HCT116 (cell line): ENCODE measurements around the gene BBX. TPM values are rescaled to one million over a fixed set of nuclear protein-coding genes. Genes with fewer than 3 reads are reported as not detected.

Experiments
- ATAC-seq: fragments of 200-7000 bp; cut with Tn5 transposase; 2 replicates; pipeline ENCODE4 v1.9.1; 2020; ENCODE audit warnings: mild to moderate bottlenecking, moderate library complexity
- BruUV-seq: library from RNA; stranded (reverse); fragments of 400-500 nt; replicated peaks from 2 replicates; lab custom pipeline; 2021; lab: Mats Ljungman, UMichigan
- CTCF ChIA-PET: fragments of 300-600 bp; sonication (Branson Sonifier 250); formaldehyde crosslinking; loops from one replicate; lab custom pipeline; 2021; ENCODE audit warnings: antibody characterized with exemption; lab: Charles Lee
- POLR2A ChIA-PET: fragments of 300-600, 350-600 bp; sonication (Branson Sonifier 250); formaldehyde crosslinking; loops from one replicate; lab custom pipeline; 2021; ENCODE audit warnings: antibody characterized with exemption; lab: Charles Lee
- RAD21 ChIA-PET, 2 experiments: fragments of 300-600 bp; sonication (Branson Sonifier 250); formaldehyde crosslinking; loops; one replicate each; lab custom pipeline; 2023; ENCODE audit warnings: low total read pairs in 2 of 2; ENCODE audit not compliant: uncharacterized antibody in 2 of 2, unreplicated experiment in 2 of 2, low non-redundant PET in 1 of 2; lab: Charles Lee
- DNase-seq: peaks from one replicate; pipeline ENCODE4 v3.0.0-alpha.2; 2010; ENCODE audit warnings: low read depth, low spot score
- H2AFZ ChIP-seq: fragments of 200-600 bp; shearing (Covaris generic), sonication (generic); 2 replicates; pipeline ENCODE4 v1.6.1; 2017; ENCODE audit warnings: low read depth, mixed run types, mixed read lengths, antibody characterized with exemption, low read length; ENCODE audit not compliant: poor library complexity, severe bottlenecking
- H3K27ac ChIP-seq: 2 replicates; pipeline ENCODE4 v1.5.1; 2012; ENCODE audit warnings: low read depth, low read length
- H3K27me3 ChIP-seq: fragments of 200-600 bp; sonication (generic); 2 replicates; pipeline ENCODE4 v1.6.1; 2016; ENCODE audit warnings: mixed run types, low read length, mixed read lengths; ENCODE audit not compliant: insufficient read depth
- H3K36me3 ChIP-seq, 2 experiments: fragments of 200-500 bp in 1 of 2; fragments of 200-600 bp in 1 of 2; sonication (Bioruptor generic) in 1 of 2; sonication (generic) in 1 of 2; 2 replicates each; pipeline versions ENCODE4 v1.5.1 to v1.6.1; 2014 to 2016; ENCODE audit warnings: low read length in 2 of 2, inconsistent platforms in 1 of 2, mixed read lengths in 1 of 2, mixed run types in 1 of 2; ENCODE audit not compliant: insufficient read depth in 2 of 2, control insufficient read depth in 1 of 2
- H3K4me1 ChIP-seq, 2 experiments: fragments of 200-600 bp in 1 of 2; sonication (generic) in 1 of 2; 2 replicates each; pipeline versions ENCODE4 v1.5.1 to v1.6.1; 2012 to 2017; ENCODE audit warnings: low read length in 2 of 2, inconsistent platforms in 1 of 2, mild to moderate bottlenecking in 1 of 2, mixed read lengths in 1 of 2, mixed run types in 1 of 2, moderate library complexity in 1 of 2; ENCODE audit not compliant: insufficient read depth in 2 of 2, control insufficient read depth in 1 of 2
- H3K4me2 ChIP-seq: fragments of 200-600 bp; sonication (generic); 2 replicates; pipeline ENCODE4 v1.6.1; 2017; ENCODE audit warnings: mixed run types, low read length, mixed read lengths
- H3K4me3 ChIP-seq, 2 experiments: fragments of 200-600 bp in 1 of 2; sonication (generic) in 1 of 2; replicated peaks in 1 of 2; 2 replicates each; pipeline ENCODE4 v1.5.1; 2011 to 2016; ENCODE audit warnings: low read length in 2 of 2, control low read depth in 1 of 2, low read depth in 1 of 2, mild to moderate bottlenecking in 1 of 2, mixed read lengths in 1 of 2, mixed run types in 1 of 2
- H3K79me2 ChIP-seq: fragments of 200-600 bp; sonication (generic); 2 replicates; pipeline ENCODE4 v1.6.1; 2017; ENCODE audit warnings: mild to moderate bottlenecking, mixed run types, low read length, moderate library complexity, mixed read lengths; ENCODE audit not compliant: insufficient read depth
- H3K9ac ChIP-seq: fragments of 200-600 bp; sonication (generic); 2 replicates; pipeline ENCODE4 v1.6.1; 2016; ENCODE audit warnings: low read length, mixed read lengths
- H3K9me2 ChIP-seq: fragments of 200-600 bp; sonication (generic), shearing (Covaris generic); 2 replicates; pipeline ENCODE4 v1.6.1; 2017; ENCODE audit warnings: mixed run types, mild to moderate bottlenecking, moderate library complexity; ENCODE audit not compliant: insufficient read depth
- H3K9me3 ChIP-seq, 2 experiments: fragments of 200-500 bp in 1 of 2; fragments of 200-600 bp in 1 of 2; sonication (Bioruptor generic) in 1 of 2; sonication (generic) in 1 of 2; 2 replicates each; pipeline ENCODE4 v1.6.1; 2014 to 2017; ENCODE audit warnings: low read length in 2 of 2, mixed read lengths in 2 of 2, inconsistent platforms in 1 of 2, low read depth in 1 of 2, mild to moderate bottlenecking in 1 of 2, mixed run types in 1 of 2, moderate library complexity in 1 of 2; ENCODE audit not compliant: control insufficient read depth in 1 of 2, insufficient read depth in 1 of 2
- H4K20me1 ChIP-seq: fragments of 200-600 bp; sonication (generic), shearing (Covaris generic); 2 replicates; pipeline ENCODE4 v1.6.1; 2017; ENCODE audit warnings: mixed run types, mild to moderate bottlenecking, moderate library complexity; ENCODE audit not compliant: insufficient read depth
- ATF3 ChIP-seq: IDR thresholded peaks from 2 replicates; pipeline ENCODE4 v1.6.1; 2012
- CBX3 ChIP-seq: IDR thresholded peaks from 2 replicates; pipeline ENCODE4 v1.6.1; 2012; ENCODE audit warnings: low read depth
- CTCF ChIP-seq, 3 experiments: fragments of 200-600 bp in 1 of 3; sonication (generic) in 1 of 3; IDR thresholded peaks in 2 of 3; conservative IDR thresholded peaks in 1 of 3; 2 replicates each; pipeline ENCODE4 v1.5.1; 2012 to 2017; ENCODE audit warnings: low read depth in 2 of 3, low read length in 2 of 3, antibody characterized with exemption in 1 of 3, borderline replicate concordance in 1 of 3, control low read depth in 1 of 3, mild to moderate bottlenecking in 1 of 3, mixed read lengths in 1 of 3, mixed run types in 1 of 3, moderate library complexity in 1 of 3; ENCODE audit not compliant: insufficient read depth in 1 of 3
- EGR1 ChIP-seq: IDR thresholded peaks from 2 replicates; pipeline ENCODE4 v1.6.1; 2012; ENCODE audit warnings: low read depth
- ELF1 ChIP-seq: IDR thresholded peaks from 2 replicates; pipeline ENCODE4 v1.6.1; 2012; ENCODE audit warnings: low read depth, borderline replicate concordance
- FOSL1 ChIP-seq: IDR thresholded peaks from 2 replicates; pipeline ENCODE4 v1.6.1; 2012; ENCODE audit warnings: low read depth
- MAX ChIP-seq: IDR thresholded peaks from 2 replicates; pipeline ENCODE4 v1.6.1; 2012
- POLR2AphosphoS5 ChIP-seq: IDR thresholded peaks from 2 replicates; pipeline ENCODE4 v1.6.1; 2011; ENCODE audit warnings: mild to moderate bottlenecking, low read depth, low read length, moderate library complexity
- RAD21 ChIP-seq: IDR thresholded peaks from 2 replicates; pipeline ENCODE4 v1.6.1; 2012; ENCODE audit warnings: low read depth, mild to moderate bottlenecking
- SIN3A ChIP-seq: IDR thresholded peaks from 2 replicates; pipeline ENCODE4 v1.6.1; 2012; ENCODE audit warnings: low read depth
- ZBTB33 ChIP-seq: IDR thresholded peaks from 2 replicates; pipeline ENCODE4 v1.6.1; 2011; ENCODE audit warnings: mild to moderate bottlenecking, low read length, moderate library complexity; ENCODE audit not compliant: insufficient replicate concordance; ENCODE audit errors: extremely low read depth
- ZNF274 ChIP-seq: fragments of 200-500 bp; sonication (Bioruptor generic); IDR thresholded peaks from 2 replicates; pipeline ENCODE4 v1.6.1; 2014; ENCODE audit warnings: mild to moderate bottlenecking, low read depth, low read length, inconsistent platforms
- intact Hi-C: fragments of 100-400 bp; cut with micrococcal nuclease; formaldehyde crosslinking; loops from 2 replicates; pipeline ENCODE4 v1.10.0; 2022
- total RNA-seq: library from RNA; stranded (reverse); gene quantifications from one replicate; pipeline ENCODE4 v1.2.1, GENCODE V29; 2021; ENCODE audit not compliant: unreplicated experiment

The BBX gene
- total RNA-seq, 1 experiment from 2014 or later: 55.6 TPM

GRCh38 chr3:107679921-107680320, 157.2 kb downstream of the BBX start (continued):
- TF ChIP-seq CTCF (IDR thresholded peaks at IDR 0.05 in 2 of 3, conservative IDR thresholded peaks at IDR 0.05 in 1 of 3; ENCODE audit: borderline replicate concordance in 1 of 3, insufficient read depth in 1 of 3, low read depth in 2 of 3, low read length in 2 of 3): no peak
- no peak for TF ChIP-seq CBX3
- TF ChIP-seq ZNF274: no peak
- no peak for TF ChIP-seq ATF3

GRCh38 chr3:107680698-107681097, 157.9 kb downstream of the BBX start:
- H3K27ac ChIP-seq: no peak overlapping the region
- no peak overlapping the region for H3K9ac ChIP-seq
- no peaks in the 10 kb centered on the region for H3K4me1 ChIP-seq
- no peaks in the 10 kb centered on the region; the same call in 1 of the 2 replicates for H4K20me1 ChIP-seq
- ChIA-PET RAD21 (no interaction called here), POLR2A (no interaction called here), CTCF (interaction anchor here (1.1 kb wide), 1 partner anchor 10 kb away, joined by 4 read pairs; no protein-coding TSS in a partner anchor)
- intact Hi-C loops: no loop called here
- no peak for DNase-seq
- no peak for ATAC-seq
- no peaks in the 10 kb centered on the region for H3K27me3 ChIP-seq
- H3K9me3 ChIP-seq: no peaks in the 10 kb centered on the region
- H3K4me2 ChIP-seq: no peak overlapping the region
- no peaks in the 10 kb centered on the region for H3K36me3 ChIP-seq
- TF ChIP-seq ZNF274 (no peak), ELF1 (no peak), CTCF (IDR thresholded peaks at IDR 0.05 in 2 of 3, conservative IDR thresholded peaks at IDR 0.05 in 1 of 3; ENCODE audit: borderline replicate concordance in 1 of 3, insufficient read depth in 1 of 3, low read depth in 2 of 3, low read length in 2 of 3) (no peak), MAX (no peak), FOSL1 (no peak), RAD21 (no peak), POLR2AphosphoS5 (no peak), SIN3A (no peak), EGR1 (no peak), ZBTB33 (no peak)
- H2AFZ ChIP-seq: no peak overlapping the region
- no peaks in the 10 kb centered on the region for H3K79me2 ChIP-seq
- no peaks in the 10 kb centered on the region for H3K9me2 ChIP-seq
- no peak overlapping the region for H3K4me3 ChIP-seq
- BruUV-seq: no TSS peak
